ENCODE measurements around the gene RGS1. TPM values are rescaled to one million over a fixed set of nuclear protein-coding genes. Genes with fewer than 3 reads are reported as not detected.

The RGS1 gene
- total and polyA plus RNA-seq, 2 of the 4 experiments (the other 2 are of a cell fraction), result not detected

DNA sequence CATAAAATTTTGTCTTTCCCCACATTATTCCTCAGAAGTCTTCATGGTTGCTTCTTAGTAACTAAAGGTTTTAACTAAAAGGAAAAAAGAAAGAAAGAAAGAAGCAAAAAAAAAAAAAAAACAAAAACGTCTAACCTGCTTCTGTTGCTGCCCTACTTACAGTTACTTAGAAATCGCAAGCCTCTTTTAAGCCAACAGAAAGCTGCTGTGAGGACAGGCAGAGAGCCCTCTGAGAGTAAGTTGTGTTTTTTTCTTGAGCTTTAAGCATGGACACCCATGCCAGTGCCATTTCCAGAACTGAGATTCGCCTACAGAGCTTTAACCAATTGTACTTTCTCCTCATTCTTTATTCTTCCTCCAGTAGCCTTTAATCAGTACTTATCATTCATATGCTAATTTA lies 25.6 kb upstream of the RGS1 start:
- peak overlapping the region in 1 of 2 experiments; percentile 47; a peak in 2 of 4 replicates for H4K8ac ChIP-seq (ENCODE audit: low read depth in 2 of 2, low read length in 2 of 2)
- no peak overlapping the region for H3K56ac ChIP-seq (ENCODE audit: extremely low read depth, insufficient read depth, low read length)
- CTCF ChIA-PET, result interaction anchor here (0.7 kb wide), 1 partner anchor 31 kb away, joined by 5 read pairs; no protein-coding TSS in a partner anchor
- H4K20me1 ChIP-seq (ENCODE audit: insufficient read depth, low read length), result no peaks in the 10 kb centered on the region
- peak overlapping the region; percentile 75; the same call in 1 of the 2 replicates for H3K18ac ChIP-seq (ENCODE audit: low read depth, low read length)
- no peak overlapping the region for H3K27ac ChIP-seq (ENCODE audit: insufficient read depth, low read length)
- WGBS, 2 experiments (ENCODE audit: extremely low coverage in 2 of 2, insufficient read length in 1 of 2), result no CpG with 5 or more reads among the region's 3 CpGs
- no peak overlapping the region for H2BK120ac ChIP-seq (ENCODE audit: low read depth, low read length)
- H3K9me3 ChIP-seq (ENCODE audit: control insufficient read depth, insufficient read depth, low read length), result no peaks in the 10 kb centered on the region
- DNase-seq (no peak), ATAC-seq (ENCODE audit: low read depth) (no peak)
- no TSS peak for BruUV-seq (replicated peaks)
- no peaks in the 10 kb centered on the region for H3K79me1 ChIP-seq (ENCODE audit: low read depth in 1 of 2, low read length in 2 of 2)
- H3K4me1 ChIP-seq (ENCODE audit: control insufficient read depth, insufficient read depth, low read length), result peaks cover 11% of the 10 kb centered on the region
- H3K14ac ChIP-seq (replicated peaks; ENCODE audit: low read depth, low read length), result no peak overlapping the region; the same call in 1 of the 2 replicates
- H3K27me3 ChIP-seq (ENCODE audit: control insufficient read depth, insufficient read depth, low read length), result no peaks in the 10 kb centered on the region
- H2BK20ac ChIP-seq (ENCODE audit: low read depth, low read length), result peak overlapping the region; percentile 46; the same call in 1 of the 2 replicates
- POLR2A ChIA-PET (ENCODE audit: unreplicated experiment), result no interaction called here
- in situ Hi-C loops (cut with MboI; ENCODE audit: low sequenced_read_pairs) (no loop called here), dilution Hi-C loops (cut with HindIII; ENCODE audit: low sequenced_read_pairs, unreplicated experiment) (no loop called here), intact Hi-C loops (cut with micrococcal nuclease) (no loop called here)
- peaks cover 3% of the 10 kb centered on the region for H3K9me1 ChIP-seq (ENCODE audit: insufficient read depth, low read length)
- no peak overlapping the region for H2BK5ac ChIP-seq (ENCODE audit: low read depth, low read length, poor library complexity, severe bottlenecking)
- H3K4ac ChIP-seq (ENCODE audit: low read depth, low read length), result no peak overlapping the region
- H2AK5ac ChIP-seq (ENCODE audit: low read depth, low read length), result no peak overlapping the region
- no peak overlapping the region for H2AFZ ChIP-seq (replicated peaks; ENCODE audit: low read length, poor library complexity)
- no peaks in the 10 kb centered on the region for H3K36me3 ChIP-seq (ENCODE audit: control insufficient read depth, insufficient read depth, low read length)
- no peak overlapping the region for H2BK15ac ChIP-seq (ENCODE audit: low read depth, low read length)
- H4K5ac ChIP-seq (ENCODE audit: low read depth, low read length), result no peak overlapping the region
- no peak overlapping the region for H3K9ac ChIP-seq (ENCODE audit: low read depth, low read length)
- H3K23ac ChIP-seq (ENCODE audit: low read depth, low read length), result no peak overlapping the region
- H3K4me3 ChIP-seq (ENCODE audit: insufficient read depth, low read depth, low read length), result no peak overlapping the region
- no peak for TF ChIP-seq CHD1 (IDR thresholded peaks at IDR 0.05; ENCODE audit: low read depth, low read length)
- TF ChIP-seq USF2 (IDR thresholded peaks at IDR 0.05; ENCODE audit: low read depth, low read length), result no peak
- no peak for TF ChIP-seq POLR2A (IDR thresholded peaks at IDR 0.05; ENCODE audit: low read depth, low read length)
- TF ChIP-seq MAZ (IDR thresholded peaks at IDR 0.05; ENCODE audit: borderline replicate concordance, low read depth, low read length), result no peak
- TF ChIP-seq RCOR1 (IDR thresholded peaks at IDR 0.05; ENCODE audit: insufficient replicate concordance, low read length), result no peak
- no peak for TF ChIP-seq CEBPB (IDR thresholded peaks at IDR 0.05; ENCODE audit: low read depth, low read length)
- no peak for TF ChIP-seq RAD21 (IDR thresholded peaks at IDR 0.05; ENCODE audit: low read length)
- TF ChIP-seq, protein P1, sequence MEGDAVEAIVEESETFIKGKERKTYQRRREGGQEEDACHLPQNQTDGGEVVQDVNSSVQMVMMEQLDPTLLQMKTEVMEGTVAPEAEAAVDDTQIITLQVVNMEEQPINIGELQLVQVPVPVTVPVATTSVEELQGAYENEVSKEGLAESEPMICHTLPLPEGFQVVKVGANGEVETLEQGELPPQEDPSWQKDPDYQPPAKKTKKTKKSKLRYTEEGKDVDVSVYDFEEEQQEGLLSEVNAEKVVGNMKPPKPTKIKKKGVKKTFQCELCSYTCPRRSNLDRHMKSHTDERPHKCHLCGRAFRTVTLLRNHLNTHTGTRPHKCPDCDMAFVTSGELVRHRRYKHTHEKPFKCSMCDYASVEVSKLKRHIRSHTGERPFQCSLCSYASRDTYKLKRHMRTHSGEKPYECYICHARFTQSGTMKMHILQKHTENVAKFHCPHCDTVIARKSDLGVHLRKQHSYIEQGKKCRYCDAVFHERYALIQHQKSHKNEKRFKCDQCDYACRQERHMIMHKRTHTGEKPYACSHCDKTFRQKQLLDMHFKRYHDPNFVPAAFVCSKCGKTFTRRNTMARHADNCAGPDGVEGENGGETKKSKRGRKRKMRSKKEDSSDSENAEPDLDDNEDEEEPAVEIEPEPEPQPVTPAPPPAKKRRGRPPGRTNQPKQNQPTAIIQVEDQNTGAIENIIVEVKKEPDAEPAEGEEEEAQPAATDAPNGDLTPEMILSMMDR (conservative IDR thresholded peaks at IDR 0.05; ENCODE audit: low read depth, low read length), result no peak
- TF ChIP-seq, protein P2, sequence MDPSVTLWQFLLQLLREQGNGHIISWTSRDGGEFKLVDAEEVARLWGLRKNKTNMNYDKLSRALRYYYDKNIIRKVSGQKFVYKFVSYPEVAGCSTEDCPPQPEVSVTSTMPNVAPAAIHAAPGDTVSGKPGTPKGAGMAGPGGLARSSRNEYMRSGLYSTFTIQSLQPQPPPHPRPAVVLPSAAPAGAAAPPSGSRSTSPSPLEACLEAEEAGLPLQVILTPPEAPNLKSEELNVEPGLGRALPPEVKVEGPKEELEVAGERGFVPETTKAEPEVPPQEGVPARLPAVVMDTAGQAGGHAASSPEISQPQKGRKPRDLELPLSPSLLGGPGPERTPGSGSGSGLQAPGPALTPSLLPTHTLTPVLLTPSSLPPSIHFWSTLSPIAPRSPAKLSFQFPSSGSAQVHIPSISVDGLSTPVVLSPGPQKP (IDR thresholded peaks at IDR 0.05; ENCODE audit: borderline replicate concordance, low read depth, low read length), result no peak
- no peak for TF ChIP-seq BHLHE40 (IDR thresholded peaks at IDR 0.05; ENCODE audit: low read depth, low read length)
- TF ChIP-seq SMC3 (IDR thresholded peaks at IDR 0.05; ENCODE audit: low read depth, low read length), result no peak
- TF ChIP-seq MXI1 (IDR thresholded peaks at IDR 0.05; ENCODE audit: borderline replicate concordance, low read depth, low read length), result no peak
- no peak for TF ChIP-seq RFX5 (IDR thresholded peaks at IDR 0.05; ENCODE audit: low read depth, low read length)
- no peak for TF ChIP-seq FOS (IDR thresholded peaks at IDR 0.05; ENCODE audit: low read depth, low read length)
- TF ChIP-seq NFE2L2 (IDR thresholded peaks at IDR 0.05; ENCODE audit: low read depth, low read length), result no peak
- TF ChIP-seq MAFK (IDR thresholded peaks at IDR 0.05; ENCODE audit: low read depth, low read length), result no peak
- no peak overlapping the region for H3K4me2 ChIP-seq (ENCODE audit: low read depth, low read length)
- no peak overlapping the region for H4K91ac ChIP-seq (ENCODE audit: insufficient read depth, low read depth, low read length)
- H2AK9ac ChIP-seq (replicated peaks; ENCODE audit: low read depth, low read length, poor library complexity), result no peak overlapping the region
